ENCODE measurements around the gene CYBC1. TPM values are rescaled to one million over a fixed set of nuclear protein-coding genes. Genes with fewer than 3 reads are reported as not detected.

Gene CYBC1
- total and polyA plus RNA-seq, 2 of the 8 experiments (the other 6 are each of a cell fraction or from before 2014, with no cell fraction given) = 74.6 to 81.4 TPM

DNA sequence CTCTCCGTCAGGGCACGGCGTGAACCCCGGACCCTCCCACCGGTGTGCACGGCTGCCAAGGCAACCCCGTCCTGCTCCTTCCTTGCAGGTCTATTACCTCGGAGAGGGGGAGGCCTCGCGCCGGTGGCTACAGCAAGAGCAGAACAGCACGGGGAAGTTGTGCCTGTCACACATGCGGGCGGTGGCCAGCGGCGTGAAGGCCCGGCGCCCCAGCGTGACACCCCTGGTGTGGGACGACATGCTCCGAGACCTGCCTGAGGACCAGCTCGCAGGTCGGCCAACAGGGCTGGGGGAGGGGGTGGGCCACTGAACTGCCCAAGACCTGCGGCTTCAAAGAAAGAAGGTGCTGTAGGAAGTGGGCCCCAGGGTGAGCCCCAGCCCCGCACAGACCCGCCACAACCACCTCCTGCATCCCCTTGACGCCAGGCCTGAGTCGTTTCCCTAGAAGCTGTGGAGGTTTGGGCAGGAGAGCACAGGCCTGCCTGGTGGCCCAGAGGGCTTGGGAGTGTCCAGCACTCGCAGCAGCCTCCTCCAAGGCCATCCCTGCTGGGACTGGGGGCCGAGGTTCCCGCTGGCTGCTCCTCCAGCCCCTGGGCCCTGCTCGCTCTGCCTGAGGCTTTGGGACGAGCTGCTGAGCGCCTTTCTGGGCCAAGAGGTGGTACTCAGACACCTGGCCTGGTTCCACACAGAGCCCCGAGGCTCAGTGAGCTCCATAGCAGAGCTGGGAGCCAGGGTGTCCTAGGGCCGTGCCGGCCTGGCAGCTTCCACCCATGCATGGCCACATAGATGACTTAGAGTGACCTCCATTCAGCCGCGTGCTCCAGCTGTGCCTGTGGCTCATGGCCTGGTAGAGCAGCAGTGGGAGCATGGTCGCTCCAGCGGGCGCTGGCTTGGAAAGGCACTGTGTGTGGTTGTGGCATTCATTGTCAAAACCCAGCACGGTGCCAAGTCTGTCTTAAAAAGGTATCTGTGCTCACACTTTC lies 14.7 kb downstream of the CYBC1 start (continued):
- TF ChIP-seq KDM1A (IDR thresholded peaks at IDR 0.05; ENCODE audit: borderline replicate concordance, low read length) = no peak
- no peak for TF ChIP-seq EZH2 (IDR thresholded peaks at IDR 0.05; ENCODE audit: low read depth, low read length, severe bottlenecking)
- TF ChIP-seq NRF1 (IDR thresholded peaks at IDR 0.05; ENCODE audit: low read depth, low read length) = no peak
- TF ChIP-seq RAD21 (IDR thresholded peaks at IDR 0.05 in 1 of 2, conservative IDR thresholded peaks at IDR 0.05 in 1 of 2; ENCODE audit: low read depth in 2 of 2, low read length in 2 of 2) = no peak
- TF ChIP-seq, protein P1, sequence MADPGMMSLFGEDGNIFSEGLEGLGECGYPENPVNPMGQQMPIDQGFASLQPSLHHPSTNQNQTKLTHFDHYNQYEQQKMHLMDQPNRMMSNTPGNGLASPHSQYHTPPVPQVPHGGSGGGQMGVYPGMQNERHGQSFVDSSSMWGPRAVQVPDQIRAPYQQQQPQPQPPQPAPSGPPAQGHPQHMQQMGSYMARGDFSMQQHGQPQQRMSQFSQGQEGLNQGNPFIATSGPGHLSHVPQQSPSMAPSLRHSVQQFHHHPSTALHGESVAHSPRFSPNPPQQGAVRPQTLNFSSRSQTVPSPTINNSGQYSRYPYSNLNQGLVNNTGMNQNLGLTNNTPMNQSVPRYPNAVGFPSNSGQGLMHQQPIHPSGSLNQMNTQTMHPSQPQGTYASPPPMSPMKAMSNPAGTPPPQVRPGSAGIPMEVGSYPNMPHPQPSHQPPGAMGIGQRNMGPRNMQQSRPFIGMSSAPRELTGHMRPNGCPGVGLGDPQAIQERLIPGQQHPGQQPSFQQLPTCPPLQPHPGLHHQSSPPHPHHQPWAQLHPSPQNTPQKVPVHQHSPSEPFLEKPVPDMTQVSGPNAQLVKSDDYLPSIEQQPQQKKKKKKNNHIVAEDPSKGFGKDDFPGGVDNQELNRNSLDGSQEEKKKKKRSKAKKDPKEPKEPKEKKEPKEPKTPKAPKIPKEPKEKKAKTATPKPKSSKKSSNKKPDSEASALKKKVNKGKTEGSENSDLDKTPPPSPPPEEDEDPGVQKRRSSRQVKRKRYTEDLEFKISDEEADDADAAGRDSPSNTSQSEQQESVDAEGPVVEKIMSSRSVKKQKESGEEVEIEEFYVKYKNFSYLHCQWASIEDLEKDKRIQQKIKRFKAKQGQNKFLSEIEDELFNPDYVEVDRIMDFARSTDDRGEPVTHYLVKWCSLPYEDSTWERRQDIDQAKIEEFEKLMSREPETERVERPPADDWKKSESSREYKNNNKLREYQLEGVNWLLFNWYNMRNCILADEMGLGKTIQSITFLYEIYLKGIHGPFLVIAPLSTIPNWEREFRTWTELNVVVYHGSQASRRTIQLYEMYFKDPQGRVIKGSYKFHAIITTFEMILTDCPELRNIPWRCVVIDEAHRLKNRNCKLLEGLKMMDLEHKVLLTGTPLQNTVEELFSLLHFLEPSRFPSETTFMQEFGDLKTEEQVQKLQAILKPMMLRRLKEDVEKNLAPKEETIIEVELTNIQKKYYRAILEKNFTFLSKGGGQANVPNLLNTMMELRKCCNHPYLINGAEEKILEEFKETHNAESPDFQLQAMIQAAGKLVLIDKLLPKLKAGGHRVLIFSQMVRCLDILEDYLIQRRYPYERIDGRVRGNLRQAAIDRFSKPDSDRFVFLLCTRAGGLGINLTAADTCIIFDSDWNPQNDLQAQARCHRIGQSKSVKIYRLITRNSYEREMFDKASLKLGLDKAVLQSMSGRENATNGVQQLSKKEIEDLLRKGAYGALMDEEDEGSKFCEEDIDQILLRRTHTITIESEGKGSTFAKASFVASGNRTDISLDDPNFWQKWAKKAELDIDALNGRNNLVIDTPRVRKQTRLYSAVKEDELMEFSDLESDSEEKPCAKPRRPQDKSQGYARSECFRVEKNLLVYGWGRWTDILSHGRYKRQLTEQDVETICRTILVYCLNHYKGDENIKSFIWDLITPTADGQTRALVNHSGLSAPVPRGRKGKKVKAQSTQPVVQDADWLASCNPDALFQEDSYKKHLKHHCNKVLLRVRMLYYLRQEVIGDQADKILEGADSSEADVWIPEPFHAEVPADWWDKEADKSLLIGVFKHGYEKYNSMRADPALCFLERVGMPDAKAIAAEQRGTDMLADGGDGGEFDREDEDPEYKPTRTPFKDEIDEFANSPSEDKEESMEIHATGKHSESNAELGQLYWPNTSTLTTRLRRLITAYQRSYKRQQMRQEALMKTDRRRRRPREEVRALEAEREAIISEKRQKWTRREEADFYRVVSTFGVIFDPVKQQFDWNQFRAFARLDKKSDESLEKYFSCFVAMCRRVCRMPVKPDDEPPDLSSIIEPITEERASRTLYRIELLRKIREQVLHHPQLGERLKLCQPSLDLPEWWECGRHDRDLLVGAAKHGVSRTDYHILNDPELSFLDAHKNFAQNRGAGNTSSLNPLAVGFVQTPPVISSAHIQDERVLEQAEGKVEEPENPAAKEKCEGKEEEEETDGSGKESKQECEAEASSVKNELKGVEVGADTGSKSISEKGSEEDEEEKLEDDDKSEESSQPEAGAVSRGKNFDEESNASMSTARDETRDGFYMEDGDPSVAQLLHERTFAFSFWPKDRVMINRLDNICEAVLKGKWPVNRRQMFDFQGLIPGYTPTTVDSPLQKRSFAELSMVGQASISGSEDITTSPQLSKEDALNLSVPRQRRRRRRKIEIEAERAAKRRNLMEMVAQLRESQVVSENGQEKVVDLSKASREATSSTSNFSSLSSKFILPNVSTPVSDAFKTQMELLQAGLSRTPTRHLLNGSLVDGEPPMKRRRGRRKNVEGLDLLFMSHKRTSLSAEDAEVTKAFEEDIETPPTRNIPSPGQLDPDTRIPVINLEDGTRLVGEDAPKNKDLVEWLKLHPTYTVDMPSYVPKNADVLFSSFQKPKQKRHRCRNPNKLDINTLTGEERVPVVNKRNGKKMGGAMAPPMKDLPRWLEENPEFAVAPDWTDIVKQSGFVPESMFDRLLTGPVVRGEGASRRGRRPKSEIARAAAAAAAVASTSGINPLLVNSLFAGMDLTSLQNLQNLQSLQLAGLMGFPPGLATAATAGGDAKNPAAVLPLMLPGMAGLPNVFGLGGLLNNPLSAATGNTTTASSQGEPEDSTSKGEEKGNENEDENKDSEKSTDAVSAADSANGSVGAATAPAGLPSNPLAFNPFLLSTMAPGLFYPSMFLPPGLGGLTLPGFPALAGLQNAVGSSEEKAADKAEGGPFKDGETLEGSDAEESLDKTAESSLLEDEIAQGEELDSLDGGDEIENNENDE (IDR thresholded peaks at IDR 0.05; ENCODE audit: insufficient replicate concordance, low read length) = no peak
- no peak for TF ChIP-seq EGR1 (IDR thresholded peaks at IDR 0.05; ENCODE audit: borderline replicate concordance, low read depth, low read length)
- no peak for TF ChIP-seq TBP (IDR thresholded peaks at IDR 0.05; ENCODE audit: low read depth, low read length)
- TF ChIP-seq MAFK (IDR thresholded peaks at IDR 0.05; ENCODE audit: low read depth, low read length) = no peak

All from H1 (cell line).